Ishikawa (cell line): ENCODE measurements around the gene GNAO1.
A peak's percentile ranks its signal among the peaks of the same experiment; 100 is the strongest.

ENCODE experiments used
- EP300 ChIP-seq: IDR thresholded peaks from 2 replicates; pipeline ENCODE4 v1.6.1; 2012; ENCODE audit warnings: borderline replicate concordance
- FOXM1 ChIP-seq: IDR thresholded peaks from 2 replicates; pipeline ENCODE4 v1.6.1; 2012; ENCODE audit warnings: low read depth, borderline replicate concordance
- MAX ChIP-seq: IDR thresholded peaks from 2 replicates; pipeline ENCODE4 v1.6.1; 2012
- RAD21 ChIP-seq: IDR thresholded peaks from 2 replicates; pipeline ENCODE4 v1.6.1; 2012; ENCODE audit warnings: low read depth
- REST ChIP-seq: IDR thresholded peaks from 2 replicates; pipeline ENCODE4 v1.6.1; 2012; ENCODE audit warnings: low read depth, mild to moderate bottlenecking
- TCF12 ChIP-seq: IDR thresholded peaks from 2 replicates; pipeline ENCODE4 v1.6.1; 2012; ENCODE audit warnings: low read depth
- TEAD4 ChIP-seq: IDR thresholded peaks from 2 replicates; pipeline ENCODE4 v1.6.1; 2012
- YY1 ChIP-seq: IDR thresholded peaks from 2 replicates; pipeline ENCODE4 v1.6.1; 2012; ENCODE audit warnings: low read depth

- TF ChIP-seq MAX = no peak
- TF ChIP-seq REST = no peak
- TF ChIP-seq EP300 = no peak
- peak; percentile 20; the same call in 1 of the 2 replicates for TF ChIP-seq RAD21
- no peak for TF ChIP-seq YY1
- TF ChIP-seq TEAD4 = no peak
- TF ChIP-seq TCF12 = no peak
- no peak for TF ChIP-seq FOXM1
These were observed 78.8 kb downstream of the GNAO1 start for GRCh38 chr16:56269811-56270684.
